ENCODE data around the gene GPS2.

- TF ChIP-seq CTCF (conservative IDR thresholded peaks at IDR 0.05; ENCODE audit: low read depth, low read length) (no peak), SMC3 (IDR thresholded peaks at IDR 0.05; ENCODE audit: low read depth, low read length) (no peak), RCOR1 (IDR thresholded peaks at IDR 0.05; ENCODE audit: insufficient replicate concordance, low read length) (no peak), RAD21 (IDR thresholded peaks at IDR 0.05; ENCODE audit: low read length) (no peak), ELK1 (IDR thresholded peaks at IDR 0.05; ENCODE audit: borderline replicate concordance, low read depth, low read length) (no peak), RFX5 (IDR thresholded peaks at IDR 0.05; ENCODE audit: low read depth, low read length) (no peak), USF2 (IDR thresholded peaks at IDR 0.05; ENCODE audit: low read depth, low read length) (no peak), MAZ (IDR thresholded peaks at IDR 0.05; ENCODE audit: borderline replicate concordance, low read depth, low read length) (no peak), BHLHE40 (IDR thresholded peaks at IDR 0.05; ENCODE audit: low read depth, low read length) (no peak)
These were observed 12.8 kb upstream of the GPS2 start for GRCh38 chr17:7328009-7328408.

Data from IMR-90 (cell line).